HPDE6-E6E7 (cell line): Measurements from ENCODE around the gene SMPD3.

Experiments
- DNase-seq: peaks from one replicate; pipeline ENCODE4 v3.0.0; 2011; ENCODE audit warnings: missing footprints; ENCODE audit errors: extremely low spot score

The SMPD3 gene

DNA sequence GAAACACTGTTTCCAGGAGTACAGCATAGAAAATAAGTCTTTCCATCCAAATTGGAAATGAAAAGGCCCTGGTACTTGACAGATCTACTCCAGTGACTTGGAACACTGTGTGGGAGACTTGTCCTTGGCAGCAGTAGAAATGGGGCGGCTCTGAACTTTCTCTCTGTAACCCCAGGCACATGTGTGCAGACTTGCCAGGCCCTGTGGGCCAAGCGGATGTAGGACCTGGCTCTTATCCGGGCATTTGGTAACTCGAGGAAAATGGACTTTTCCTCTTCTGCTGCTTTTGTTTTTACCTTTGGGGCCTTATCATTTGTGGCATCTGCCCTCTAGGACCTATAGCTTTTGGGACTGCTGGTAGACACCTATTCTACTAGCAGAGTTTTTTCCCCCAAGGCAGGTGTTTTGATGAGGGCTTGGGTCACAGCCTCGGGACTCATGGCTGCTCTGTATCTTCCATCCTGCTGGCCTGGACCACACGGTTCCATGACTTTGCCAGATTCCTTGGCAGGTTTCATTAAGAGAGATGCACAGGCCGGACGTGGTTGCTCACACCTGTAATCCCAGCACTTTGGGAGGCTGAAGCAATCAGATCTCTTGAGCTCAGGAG lies 43.5 kb downstream of the SMPD3 start:
- no peak for DNase-seq

DNA sequence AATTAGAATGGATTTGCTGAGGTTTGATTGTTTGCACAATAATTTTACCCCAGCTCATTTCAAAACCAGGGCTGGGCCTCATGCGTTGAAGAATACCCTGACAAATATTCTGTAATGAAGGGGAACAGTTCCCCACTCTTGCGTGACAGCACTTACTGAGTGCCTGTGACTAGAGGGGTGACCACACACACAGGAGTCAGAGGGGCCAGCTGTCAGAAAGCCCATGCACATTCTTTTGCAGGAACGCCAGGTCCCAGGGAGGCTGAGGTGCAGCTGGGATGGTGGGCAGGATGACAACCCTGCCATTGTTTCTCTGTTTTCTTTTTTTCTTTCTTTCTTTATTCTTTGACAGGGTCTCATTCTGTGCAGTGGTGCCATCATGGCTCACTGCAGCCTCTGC lies 44.6 kb downstream of the SMPD3 start:
- no peak for DNase-seq

DNA sequence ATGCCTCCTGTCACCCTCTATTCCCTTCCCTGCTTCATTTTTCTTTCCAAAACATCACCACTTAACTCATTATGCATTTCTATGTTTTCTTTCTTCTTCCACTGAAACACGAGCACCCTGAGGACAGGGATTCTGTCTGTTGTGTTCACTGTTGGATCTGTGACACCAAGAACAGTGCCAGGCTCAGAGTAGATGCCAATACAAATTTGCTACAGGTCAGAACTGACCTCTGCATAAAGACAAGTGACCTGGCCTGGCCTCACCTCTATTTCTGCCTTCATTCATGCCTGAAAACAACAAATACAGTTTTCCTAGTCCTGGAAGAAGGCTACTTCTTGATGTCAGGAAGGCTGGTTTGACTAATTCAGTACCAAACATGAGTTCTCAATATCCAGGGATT lies 45.1 kb downstream of the SMPD3 start:
- no peak for DNase-seq

DNA sequence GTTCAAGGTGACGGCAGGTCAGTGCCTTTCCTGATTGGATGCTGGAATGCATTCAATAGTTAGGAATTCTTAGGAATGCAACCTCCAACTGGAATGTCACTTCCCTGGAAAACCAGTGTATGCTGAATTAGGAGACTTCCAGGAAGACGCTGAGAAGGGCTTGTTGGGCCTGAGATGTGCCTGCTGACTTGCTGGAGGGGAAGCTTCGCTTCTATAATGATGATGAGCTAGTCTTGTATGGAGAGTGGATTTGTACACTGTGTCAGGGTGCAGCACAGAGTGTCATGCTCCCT lies 45.6 kb downstream of the SMPD3 start:
- DNase-seq = no peak

DNA sequence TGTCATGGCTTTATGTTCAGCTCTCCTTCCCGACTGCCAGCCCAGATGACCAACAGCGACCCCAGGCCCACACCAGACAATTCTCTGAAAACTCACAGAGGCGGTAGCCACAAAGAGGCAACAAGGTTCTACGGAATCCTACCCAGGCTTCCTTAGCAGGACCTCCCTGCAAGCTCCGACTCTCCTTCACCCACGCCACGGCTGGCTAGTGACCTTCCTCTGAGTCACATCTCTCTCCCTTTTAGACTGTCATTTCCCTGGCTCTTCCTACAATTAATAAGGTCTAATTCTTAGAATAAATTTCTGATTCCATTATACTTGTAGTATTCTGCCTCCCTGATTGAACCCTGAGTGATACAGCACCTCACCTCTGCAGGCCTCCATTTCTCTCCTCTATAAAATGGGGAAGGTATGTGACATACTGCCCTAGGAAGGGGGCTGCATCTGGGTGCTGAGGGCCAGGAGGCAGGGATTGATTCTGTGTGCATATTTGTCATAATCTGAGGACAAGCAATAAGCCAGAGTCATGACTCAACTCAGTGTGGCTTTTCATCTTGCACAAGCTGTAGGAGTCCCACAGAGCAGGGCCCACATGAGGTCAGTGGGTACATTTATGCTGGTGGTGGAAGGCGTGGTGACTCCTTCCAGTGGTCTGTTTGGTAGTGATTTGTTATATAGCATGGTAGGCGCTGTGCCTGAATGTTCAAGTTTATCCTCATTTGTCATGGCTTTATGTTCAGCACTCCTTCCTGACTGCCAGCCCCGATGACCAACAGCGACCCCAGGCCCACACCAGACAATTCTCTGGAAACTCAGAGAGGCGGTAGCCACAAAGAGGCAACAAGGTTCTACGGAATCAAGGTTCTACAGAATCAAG lies 46.2 kb downstream of the SMPD3 start:
- no peak for DNase-seq

DNA sequence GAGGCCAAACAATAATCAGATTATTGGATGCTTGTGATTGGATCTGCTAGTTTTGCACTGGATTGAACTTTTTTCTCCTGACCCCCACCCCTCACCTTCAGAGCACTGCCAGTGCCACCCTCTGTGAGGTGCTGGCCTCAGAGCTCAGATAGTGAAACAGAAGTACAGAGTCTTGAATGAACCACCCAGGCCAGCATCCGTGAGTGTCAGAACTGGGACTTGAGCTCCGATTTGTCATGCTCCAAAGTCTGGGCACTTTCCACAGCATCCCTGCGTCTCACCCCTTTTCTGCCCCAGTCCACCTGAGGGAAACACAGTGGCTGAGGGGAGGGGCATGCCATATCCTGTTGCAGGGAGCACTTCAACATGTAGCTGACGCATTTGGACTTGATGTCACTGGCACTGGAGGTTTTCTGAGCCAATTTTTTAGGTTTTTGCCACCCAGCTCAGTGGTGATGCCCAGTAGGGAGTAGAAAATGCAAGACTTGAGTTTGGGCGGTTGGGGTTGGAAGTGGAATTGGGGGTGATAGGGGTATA lies 47.3 kb downstream of the SMPD3 start:
- DNase-seq = no peak

DNA sequence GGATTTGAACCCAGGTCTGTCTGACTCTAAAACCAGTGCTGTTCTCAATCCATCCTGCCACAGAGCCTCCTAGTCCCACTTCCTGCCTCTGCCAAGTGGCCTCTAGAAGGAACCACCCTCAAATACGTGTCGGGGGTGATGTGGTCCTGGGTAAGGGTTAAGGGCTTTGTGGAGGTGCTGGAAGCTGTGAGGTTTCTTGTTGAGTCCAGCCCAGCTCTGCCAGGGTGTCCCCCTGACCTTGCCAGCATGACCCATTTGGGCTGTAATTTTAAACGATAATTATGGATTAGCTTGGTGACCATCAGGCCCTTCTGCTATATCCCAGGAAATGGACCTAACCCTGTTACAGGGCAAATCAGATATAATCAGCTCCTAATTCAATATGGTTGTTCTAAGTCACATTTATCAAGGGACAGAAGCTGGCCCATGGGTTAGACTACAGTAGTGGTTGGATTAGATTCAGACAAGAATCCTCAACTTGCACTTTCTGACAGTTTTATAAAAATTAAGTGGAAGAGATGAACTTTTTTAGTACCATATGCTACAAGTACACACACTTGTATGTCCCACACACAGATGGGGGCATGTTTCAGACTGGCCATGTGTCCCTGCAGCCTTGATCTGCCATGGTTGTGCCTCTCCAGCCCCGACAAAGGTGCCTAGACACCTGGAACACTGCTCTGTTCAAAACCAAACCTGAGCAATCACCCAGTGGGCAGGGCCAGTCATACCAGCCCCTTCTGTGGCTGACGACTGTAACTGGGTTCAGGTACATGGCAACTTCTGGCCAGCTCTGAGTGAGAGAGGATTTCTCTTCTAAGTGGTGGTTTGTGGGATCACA lies 48.0 kb downstream of the SMPD3 start:
- DNase-seq = no peak

DNA sequence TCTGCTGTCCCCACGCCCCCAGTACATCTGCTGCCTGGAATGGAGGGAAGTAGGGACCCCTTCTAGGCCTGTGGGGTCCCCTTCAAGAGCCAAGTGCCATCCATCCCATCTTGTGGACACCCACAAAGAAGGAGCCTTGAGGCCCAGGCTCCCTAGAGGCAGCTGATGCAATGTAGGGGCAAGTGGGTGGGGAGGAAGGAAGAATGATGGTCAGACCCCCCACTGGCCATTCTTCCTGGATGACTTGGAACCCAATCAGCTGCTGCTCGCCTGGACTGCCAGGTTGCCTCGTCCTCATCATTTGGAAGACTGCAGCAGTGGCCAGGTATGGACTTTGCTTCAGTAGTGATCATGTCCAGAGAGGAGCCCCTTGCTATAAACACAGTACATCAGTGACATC lies 48.9 kb downstream of the SMPD3 start:
- no peak for DNase-seq

DNA sequence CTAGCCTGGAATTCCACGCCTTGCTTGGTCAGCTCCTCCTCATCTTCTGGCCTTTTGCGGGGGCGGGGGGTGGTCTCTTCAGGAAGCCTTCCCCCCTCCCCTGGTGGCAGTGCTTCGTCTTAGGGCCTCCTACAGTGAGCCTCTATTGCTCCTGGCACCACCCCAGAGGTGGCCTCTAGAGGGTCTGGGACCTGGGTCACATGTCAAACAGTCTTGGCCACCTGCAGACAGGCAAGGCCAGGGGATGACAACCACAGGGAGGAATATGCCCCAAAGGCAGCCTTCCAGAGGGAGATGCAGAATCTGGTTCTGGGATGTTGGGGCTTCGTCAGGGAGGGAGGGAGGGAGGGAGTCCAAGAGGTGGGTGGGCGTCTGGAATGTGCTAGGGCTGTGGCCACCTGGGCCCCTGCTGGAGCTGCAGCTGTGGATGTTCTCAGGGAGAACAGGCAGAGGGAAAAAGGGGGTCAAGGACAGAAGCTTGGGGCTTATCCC lies 50.6 kb downstream of the SMPD3 start:
- DNase-seq = no peak

DNA sequence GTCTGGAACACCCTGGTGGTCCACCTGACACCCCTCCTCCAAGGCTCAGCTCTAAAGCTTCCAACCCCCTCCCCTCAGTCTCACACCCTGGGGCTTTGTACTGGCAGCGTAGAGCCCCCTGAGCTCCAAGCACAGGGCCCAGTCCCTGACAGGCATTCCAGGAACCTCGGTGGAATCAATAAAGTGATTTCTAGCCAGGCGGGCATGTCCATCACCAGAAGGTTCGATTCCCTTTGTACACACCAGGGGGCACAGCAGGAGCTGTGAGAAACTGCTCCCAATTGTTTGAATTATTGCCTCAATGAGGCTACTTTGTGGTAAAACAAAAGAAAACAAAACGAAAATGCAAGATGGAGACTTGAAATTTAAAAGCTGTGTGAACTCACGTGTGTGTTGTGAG lies 51.8 kb downstream of the SMPD3 start:
- peak; percentile 63 for DNase-seq

DNA sequence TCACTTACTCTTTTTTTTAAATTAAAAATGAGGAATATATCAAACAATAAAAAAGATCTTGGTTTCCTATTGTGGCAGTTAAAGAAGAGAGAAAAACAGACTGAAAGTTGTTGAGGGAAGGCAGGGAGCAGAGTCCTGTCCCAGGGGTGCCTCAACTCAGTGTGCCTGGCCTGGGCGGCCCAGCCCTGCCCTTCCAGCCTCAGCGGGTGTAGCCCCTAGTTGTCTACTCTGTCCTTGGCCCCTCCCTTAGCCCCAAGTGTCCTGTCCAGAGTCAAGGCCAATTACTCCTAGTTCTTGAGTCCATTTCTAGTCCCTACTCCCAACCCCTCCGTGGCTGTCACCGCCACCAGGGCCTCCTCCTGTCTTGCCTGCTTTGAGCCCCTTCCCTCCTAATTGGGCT lies 52.5 kb downstream of the SMPD3 start:
- no peak for DNase-seq

DNA sequence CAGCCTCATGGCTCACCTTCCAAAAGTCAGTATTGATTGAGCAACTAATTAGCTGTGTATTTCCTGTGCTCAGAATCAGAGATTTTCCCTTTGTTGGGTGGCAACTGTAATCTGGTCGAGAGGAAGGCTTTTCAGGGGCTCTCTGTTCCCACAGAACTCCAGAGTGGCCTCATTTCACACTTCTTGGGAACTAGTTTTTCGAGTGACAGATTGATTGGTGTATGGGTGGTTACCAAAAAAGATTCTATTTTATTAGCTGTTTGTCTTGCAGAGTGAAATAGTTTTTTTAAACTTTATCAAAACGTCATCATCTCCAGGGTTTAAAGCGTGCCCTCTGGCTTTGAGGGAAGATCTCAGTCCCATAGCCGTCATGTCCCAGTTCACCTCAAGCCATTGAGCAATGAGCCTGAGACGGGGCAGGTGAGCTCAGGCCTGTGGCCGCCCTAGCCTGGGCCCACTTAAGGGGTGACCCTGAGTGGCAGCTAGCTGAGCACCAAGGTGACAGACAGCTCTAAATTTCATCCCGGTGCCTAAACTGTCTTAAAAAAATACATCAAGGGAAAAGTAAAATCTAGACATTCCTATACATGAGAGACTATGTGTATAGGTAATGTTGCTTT lies 53.0 kb downstream of the SMPD3 start:
- no peak for DNase-seq

DNA sequence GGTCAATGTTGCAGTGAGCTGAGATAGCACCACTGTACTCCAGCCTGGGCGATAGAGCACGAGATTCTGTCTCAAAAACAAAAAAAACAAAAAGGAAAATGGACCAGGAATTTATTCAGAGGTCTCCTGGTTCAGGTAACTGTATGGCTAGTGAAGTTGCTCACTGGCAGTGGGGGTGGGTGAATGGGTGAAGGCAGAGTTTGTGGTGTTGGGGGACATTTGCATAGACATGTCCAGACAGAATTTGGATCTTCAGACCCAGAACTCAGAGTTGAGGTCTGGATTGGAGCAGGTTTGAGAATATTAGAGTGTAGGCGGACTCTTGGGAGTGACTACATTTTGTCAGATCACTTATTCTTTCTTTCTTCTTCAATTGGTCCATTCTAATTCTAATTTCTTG lies 55.0 kb downstream of the SMPD3 start:
- DNase-seq = no peak

DNA sequence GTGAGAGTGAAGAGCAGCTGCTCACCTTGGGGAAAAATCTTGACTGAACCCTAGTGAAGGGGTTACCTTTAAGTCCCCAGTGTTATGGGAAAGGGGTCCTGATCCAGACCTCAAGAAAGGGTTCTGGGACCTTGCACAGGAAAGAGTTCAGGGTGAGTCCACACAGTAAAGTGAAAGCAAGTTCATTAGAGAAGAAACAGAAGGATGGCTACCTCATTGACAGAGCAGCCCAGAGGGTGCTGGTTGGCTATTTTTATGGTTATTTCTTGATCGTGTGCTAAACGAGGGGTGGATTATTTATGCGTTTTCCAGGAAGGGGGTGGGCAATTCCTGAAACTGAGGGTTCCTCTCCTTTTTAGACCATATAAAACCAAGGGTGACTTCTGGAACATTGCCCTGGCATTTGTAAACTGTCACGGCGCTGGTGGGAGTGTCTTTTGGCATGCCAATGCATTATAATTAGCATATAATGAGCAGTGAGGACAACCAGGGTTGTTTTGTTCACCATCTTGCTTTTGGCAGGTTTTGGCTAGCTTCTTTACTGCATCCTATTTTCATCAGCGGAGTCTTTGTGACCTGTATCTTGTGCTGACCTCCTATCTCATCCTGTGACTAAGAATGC lies 58.4 kb downstream of the SMPD3 start:
- no peak for DNase-seq

DNA sequence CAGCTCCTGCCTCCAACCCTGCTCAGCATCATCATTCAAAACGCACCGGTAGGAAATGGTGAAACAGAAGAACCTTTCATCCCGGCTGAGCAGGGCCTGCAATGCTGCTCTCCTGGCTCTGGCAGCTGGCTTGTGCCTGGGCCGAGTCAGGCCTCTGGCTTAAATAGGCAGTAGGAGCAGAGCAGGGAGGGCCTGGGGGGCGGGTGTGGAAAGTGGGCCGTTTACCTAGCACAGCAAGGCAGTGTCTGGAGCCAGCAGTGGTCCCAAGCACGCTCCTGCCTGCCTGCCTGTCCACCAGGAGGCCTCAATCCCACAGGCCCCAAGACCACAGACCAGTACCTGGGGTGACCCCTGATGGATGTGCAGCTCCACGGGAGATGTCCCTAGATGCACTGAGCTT lies 59.3 kb downstream of the SMPD3 start:
- no peak for DNase-seq

DNA sequence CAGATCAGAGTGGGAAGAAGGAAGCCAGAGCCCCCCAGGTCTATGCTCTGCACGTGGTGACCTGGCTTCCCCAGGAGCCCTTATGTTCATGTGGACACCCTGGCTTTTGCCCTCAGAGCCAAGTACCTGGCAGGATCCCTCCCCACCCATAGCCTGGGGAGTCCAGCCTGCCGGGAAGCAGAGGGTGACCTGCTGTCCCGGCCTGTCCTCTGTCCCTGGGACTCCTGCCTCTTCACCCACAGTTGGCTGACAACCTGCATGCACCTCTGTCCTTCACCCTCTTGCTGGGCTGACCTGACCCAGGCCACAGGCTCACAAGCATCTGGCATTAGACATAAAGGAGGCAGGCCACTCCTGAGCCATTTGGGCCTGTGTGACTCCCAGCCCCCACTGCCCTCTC lies 60.2 kb downstream of the SMPD3 start:
- no peak for DNase-seq

DNA sequence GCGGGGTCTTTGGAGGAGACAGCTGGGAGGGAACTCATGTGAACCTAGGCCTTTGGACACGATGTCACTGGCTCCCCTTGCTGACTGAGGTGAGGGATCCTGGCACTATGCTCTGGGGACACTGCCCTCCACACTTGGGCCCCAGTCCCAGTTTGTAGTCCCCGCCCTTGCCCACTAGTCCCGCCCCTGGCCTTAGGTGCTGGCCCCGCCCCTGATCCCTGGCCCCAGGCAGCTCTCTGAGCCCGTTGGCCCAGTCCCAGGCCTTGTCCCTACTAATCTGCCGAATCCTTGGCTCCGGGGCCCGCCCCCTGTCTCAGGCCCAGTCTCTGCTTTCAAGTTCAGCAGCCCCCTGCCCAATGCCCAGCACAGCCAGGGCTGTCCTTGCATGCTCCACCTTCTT lies 61.0 kb downstream of the SMPD3 start:
- DNase-seq = no peak

DNA sequence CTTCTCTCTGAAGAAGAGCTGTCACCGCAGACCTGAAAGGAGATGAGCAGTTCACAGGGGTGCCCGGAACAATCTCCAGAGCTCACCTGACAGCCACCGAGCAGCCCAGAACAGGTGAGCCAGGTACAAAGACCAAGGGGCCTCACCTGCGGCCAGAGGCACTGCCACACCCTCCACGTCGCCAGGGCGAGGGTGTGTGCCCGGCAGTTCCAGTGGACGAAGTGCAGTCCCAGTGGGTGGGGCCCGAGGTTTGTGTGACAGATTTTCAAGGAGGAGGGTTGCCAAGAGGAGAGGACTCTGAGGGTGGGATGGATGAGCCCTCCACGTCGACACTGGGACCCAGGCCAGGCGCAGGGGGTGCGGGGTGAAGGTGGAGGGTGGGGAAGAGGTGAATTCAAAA lies 61.7 kb downstream of the SMPD3 start:
- no peak for DNase-seq

DNA sequence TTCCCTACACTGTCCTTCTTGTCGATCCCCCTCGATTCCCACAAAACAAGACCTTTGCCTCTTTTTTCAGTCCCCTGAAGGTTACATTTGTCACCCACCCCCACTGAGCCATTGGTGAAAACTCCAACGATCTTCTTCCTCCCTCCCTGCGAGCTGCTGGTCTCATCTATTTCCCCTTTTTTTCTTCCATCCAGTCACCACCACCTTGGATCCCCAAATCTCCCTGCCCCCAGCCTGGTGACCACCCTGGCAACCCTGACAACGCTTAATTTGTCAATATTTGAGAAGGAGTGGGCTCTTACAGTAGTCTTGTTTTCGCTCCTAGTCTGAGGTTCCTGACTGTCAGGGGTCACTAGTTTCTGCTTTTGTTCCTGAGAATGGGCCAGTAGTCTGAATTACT lies 62.9 kb downstream of the SMPD3 start:
- no peak for DNase-seq

DNA sequence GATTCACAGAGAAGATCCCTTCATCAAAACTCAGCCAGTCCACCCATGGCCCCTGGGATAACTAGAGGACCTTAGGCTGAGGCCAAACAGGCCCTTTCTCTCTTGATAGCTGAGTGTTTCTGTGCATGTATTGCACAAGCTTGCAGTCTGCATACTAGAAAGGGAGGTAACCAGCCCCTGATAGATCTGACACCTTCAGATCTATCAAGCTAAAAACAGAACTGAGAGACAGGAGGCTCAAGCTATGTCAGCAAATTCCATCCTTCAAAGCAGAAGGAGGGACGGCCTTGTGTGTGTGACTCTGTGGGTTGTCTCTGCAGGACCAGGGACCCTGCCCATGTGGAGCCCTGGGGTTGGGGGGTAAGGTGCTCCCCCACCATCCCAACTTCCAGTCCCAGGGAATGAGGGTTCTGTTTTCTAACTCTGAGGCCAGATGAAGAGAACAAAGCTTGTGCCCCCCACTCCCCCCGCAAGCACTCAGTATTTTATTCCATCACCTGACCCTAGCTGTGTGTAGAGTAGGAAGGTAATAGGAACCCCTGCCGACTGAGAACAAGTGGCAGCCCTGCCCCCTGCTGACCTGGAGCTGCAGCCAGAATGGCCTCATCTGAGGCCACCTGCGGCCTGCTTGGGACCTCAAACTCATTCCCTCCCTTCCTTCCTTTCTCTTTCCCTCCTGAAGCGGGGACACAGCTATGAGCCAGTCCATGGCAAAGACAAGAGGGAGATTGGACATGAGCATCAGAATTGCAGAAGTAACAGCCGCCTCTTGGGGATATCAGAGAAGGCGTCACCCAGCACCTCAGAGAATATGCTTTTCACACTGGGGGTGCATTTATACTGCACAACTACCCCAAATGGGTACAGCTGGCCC lies 63.8 kb downstream of the SMPD3 start:
- no peak for DNase-seq

DNA sequence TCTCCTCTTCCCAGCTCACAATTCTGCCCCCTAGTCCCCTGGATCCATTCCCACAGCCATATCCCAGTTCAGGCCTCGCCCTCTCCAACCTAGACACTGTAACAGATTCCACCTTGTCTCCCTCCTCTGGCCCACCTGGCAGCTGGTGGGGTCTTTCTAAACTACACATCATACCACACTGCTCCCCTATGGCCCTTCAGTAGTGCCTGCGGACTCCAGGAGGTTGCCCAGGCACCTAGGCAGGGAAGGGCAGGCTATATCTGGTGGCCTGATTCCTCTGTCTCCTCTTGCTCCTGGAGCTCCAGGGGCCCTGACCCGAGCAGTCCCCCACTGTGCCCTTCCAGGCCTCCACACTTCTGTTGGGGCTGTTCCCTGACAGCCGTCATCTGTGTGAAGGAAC lies 64.5 kb downstream of the SMPD3 start:
- DNase-seq = no peak
